Chondrocyte (in vitro differentiated cells): Measurements from ENCODE around the gene RANBP3L. TPM values are rescaled to one million over a fixed set of nuclear protein-coding genes. Genes with fewer than 3 reads are reported as not detected.
"Not testable (repeated sequence)": the region's sequence is repeated elsewhere in the genome, so short reads cannot be mapped to it uniquely, and the experiment has no call there.

Experiments used
- DNase-seq: peaks from one replicate; pipeline ENCODE4 v3.0.0; 2021; ENCODE audit warnings: mixed read lengths, low spot score
- H3K27ac Mint-ChIP-seq: one replicate; pipeline ENCODE4 v1.8.0; 2021; ENCODE audit warnings: mild to moderate bottlenecking, moderate library complexity, mixed read lengths; ENCODE audit not compliant: unreplicated experiment
- H3K27me3 Mint-ChIP-seq: 2 replicates; pipeline ENCODE4 v1.8.0; 2021; ENCODE audit warnings: low read depth, mixed read lengths
- H3K36me3 Mint-ChIP-seq: 2 replicates; pipeline ENCODE4 v1.8.0; 2021; ENCODE audit warnings: low read depth, mixed read lengths
- H3K4me1 Mint-ChIP-seq: 2 replicates; pipeline ENCODE4 v1.8.0; 2021; ENCODE audit warnings: low read depth, mild to moderate bottlenecking, mixed read lengths
- H3K4me3 Mint-ChIP-seq: one replicate; pipeline ENCODE4 v1.8.0; 2021; ENCODE audit warnings: mild to moderate bottlenecking, moderate library complexity, mixed read lengths; ENCODE audit not compliant: unreplicated experiment
- H3K9me3 Mint-ChIP-seq: 2 replicates; pipeline ENCODE4 v1.8.0; 2021; ENCODE audit warnings: low read depth, mixed read lengths
- CTCF ChIP-seq: fragments of 200-600 bp; sonication (generic); IDR thresholded peaks from 2 replicates; pipeline ENCODE4 v1.5.0; 2021; ENCODE audit warnings: antibody characterized with exemption, mild to moderate bottlenecking, moderate library complexity
- total RNA-seq: library from RNA; stranded (reverse); gene quantifications from 3 replicates; pipeline ENCODE4 v1.2.1, GENCODE V29; 2021

The RANBP3L gene
- total RNA-seq, 1 donor from 2014 or later = 1.2 TPM

GRCh38 chr5:36334315-36334714, 32.6 kb upstream of the RANBP3L start:
- Mint-ChIP-seq H3K27me3 (peaks cover 5% of the 10 kb centered on the region), H3K27ac (no peak overlapping the region), H3K4me3 (no peak overlapping the region), H3K36me3 (no peaks in the 10 kb centered on the region), H3K4me1 (no peaks in the 10 kb centered on the region), H3K9me3 (no peaks in the 10 kb centered on the region)
- TF ChIP-seq CTCF = no peak
- no peak for DNase-seq

GRCh38 chr5:36332720-36333119, 31.0 kb upstream of the RANBP3L start:
- not testable (repeated sequence) for H3K36me3 Mint-ChIP-seq, H3K9me3 Mint-ChIP-seq, H3K4me1 Mint-ChIP-seq, DNase-seq, H3K27ac Mint-ChIP-seq, H3K4me3 Mint-ChIP-seq, H3K27me3 Mint-ChIP-seq

GRCh38 chr5:36325196-36325595, 23.5 kb upstream of the RANBP3L start:
- H3K9me3 Mint-ChIP-seq = peaks cover 7% of the 10 kb centered on the region
- peaks cover 2% of the 10 kb centered on the region for H3K27me3 Mint-ChIP-seq
- no peak overlapping the region for H3K27ac Mint-ChIP-seq
- H3K4me3 Mint-ChIP-seq = no peak overlapping the region
- H3K4me1 Mint-ChIP-seq = no peaks in the 10 kb centered on the region
- TF ChIP-seq CTCF = no peak
- no peak for DNase-seq
- H3K36me3 Mint-ChIP-seq = peaks cover 5% of the 10 kb centered on the region

GRCh38 chr5:36323926-36324781, 22.5 kb upstream of the RANBP3L start:
- TF ChIP-seq CTCF = no peak
- peaks cover 6% of the 10 kb centered on the region for H3K36me3 Mint-ChIP-seq
- peaks cover 10% of the 10 kb centered on the region for H3K27me3 Mint-ChIP-seq
- H3K27ac Mint-ChIP-seq = no peak overlapping the region
- no peak overlapping the region for H3K4me3 Mint-ChIP-seq
- DNase-seq = no peak
- no peaks in the 10 kb centered on the region for H3K4me1 Mint-ChIP-seq
- H3K9me3 Mint-ChIP-seq = peaks cover 7% of the 10 kb centered on the region

- peaks cover 36% of the 10 kb centered on the region for H3K27me3 Mint-ChIP-seq
- H3K27ac Mint-ChIP-seq = no peak overlapping the region
- peaks cover 4% of the 10 kb centered on the region for H3K36me3 Mint-ChIP-seq
- H3K9me3 Mint-ChIP-seq = peaks cover 7% of the 10 kb centered on the region
- TF ChIP-seq CTCF = no peak
- H3K4me1 Mint-ChIP-seq = no peaks in the 10 kb centered on the region
- no peak overlapping the region for H3K4me3 Mint-ChIP-seq
- no peak for DNase-seq
Measured at GRCh38 chr5:36312953-36313672, 11.4 kb upstream of the RANBP3L start.
